Endothelial cell of umbilical vein (primary cell): Measurements from ENCODE around the gene RASA2. TPM values are rescaled to one million over a fixed set of nuclear protein-coding genes. Genes with fewer than 3 reads are reported as not detected.

Source experiments
- BruUV-seq: library from RNA; stranded (reverse); fragments of 400-500 nt; replicated peaks from 2 replicates; lab custom pipeline; 2021; lab: Mats Ljungman, UMichigan
- CTCF ChIA-PET: fragments of 300-600, 350-600 bp; sonication (Branson Sonifier 250); formaldehyde crosslinking; loops from one replicate; lab custom pipeline; 2021; ENCODE audit warnings: antibody characterized with exemption, inconsistent platforms; lab: Charles Lee
- POLR2A ChIA-PET: fragments of 300-600, 350-600 bp; sonication (Branson Sonifier 250); formaldehyde crosslinking; loops from one replicate; lab custom pipeline; 2021; ENCODE audit warnings: antibody characterized with exemption, inconsistent platforms; lab: Charles Lee
- DNase-seq: peaks from one replicate; pipeline ENCODE4 v3.0.0-alpha.2; 2011; ENCODE audit warnings: low read depth, low spot score
- FAIRE-seq: peaks from 2 replicates; lab custom pipeline; 2011; peaks lifted over from hg19 to GRCh38; lab: Jason Lieb, UNC
- H2AFZ ChIP-seq: 2 replicates; pipeline ENCODE4 v1.6.0; 2012; ENCODE audit warnings: low read depth, low read length, control low read depth, inconsistent platforms
- H3K27ac ChIP-seq: 2 replicates; pipeline ENCODE4 v1.5.1; 2011; ENCODE audit warnings: low read depth, mild to moderate bottlenecking, control low read depth, low read length, moderate library complexity; ENCODE audit not compliant: insufficient read depth
- H3K27me3 ChIP-seq, 2 experiments: 2 replicates each; pipeline versions ENCODE4 v1.6.0 to v1.6.1; 2011; ENCODE audit warnings: low read length in 2 of 2, mixed read lengths in 1 of 2; ENCODE audit not compliant: control insufficient read depth in 2 of 2, insufficient read depth in 2 of 2
- H3K36me3 ChIP-seq, 2 experiments: 2 replicates in 1 of 2; 3 replicates in 1 of 2; pipeline ENCODE4 v1.5.1; 2011; ENCODE audit warnings: low read length in 2 of 2, mild to moderate bottlenecking in 1 of 2, moderate library complexity in 1 of 2; ENCODE audit not compliant: control insufficient read depth in 2 of 2, insufficient read depth in 2 of 2; ENCODE audit errors: extremely low read depth in 1 of 2
- H3K4me1 ChIP-seq: 3 replicates; pipeline ENCODE4 v1.5.1; 2011; ENCODE audit warnings: mild to moderate bottlenecking, low read length; ENCODE audit not compliant: control insufficient read depth, insufficient read depth; ENCODE audit errors: extremely low read depth
- H3K4me2 ChIP-seq: 2 replicates; pipeline ENCODE4 v1.6.1; 2011; ENCODE audit warnings: low read length, control low read depth, mixed read lengths; ENCODE audit not compliant: insufficient read depth
- H3K4me3 ChIP-seq, 3 experiments: fragments of 200-600 bp in 1 of 3; sonication (generic), shearing (Covaris generic) in 1 of 3; replicated peaks in 1 of 3; 2 replicates each; pipeline ENCODE4 v1.5.1; 2011 to 2016; ENCODE audit warnings: control low read depth in 3 of 3, low read length in 3 of 3, mild to moderate bottlenecking in 2 of 3, inconsistent platforms in 1 of 3, low read depth in 1 of 3, moderate library complexity in 1 of 3; ENCODE audit not compliant: insufficient read depth in 1 of 3
- H3K79me2 ChIP-seq: 2 replicates; pipeline ENCODE4 v1.6.0; 2012; ENCODE audit warnings: low read length, inconsistent platforms; ENCODE audit not compliant: control insufficient read depth, insufficient read depth
- H3K9ac ChIP-seq: replicated peaks from 2 replicates; pipeline ENCODE3; 2011; ENCODE audit warnings: low read length, control low read depth; ENCODE audit not compliant: insufficient read depth; ENCODE audit errors: extremely low read depth
- H3K9me1 ChIP-seq: replicated peaks from 3 replicates; pipeline ENCODE4 v1.6.0; 2011; ENCODE audit warnings: mild to moderate bottlenecking, low read length; ENCODE audit not compliant: control insufficient read depth, insufficient read depth; ENCODE audit errors: extremely low read depth
- H3K9me3 ChIP-seq: replicated peaks from 2 replicates; pipeline ENCODE4 v1.5.1; 2012; ENCODE audit warnings: low read length, inconsistent platforms; ENCODE audit not compliant: control insufficient read depth, insufficient read depth
- H4K20me1 ChIP-seq: replicated peaks from 2 replicates; pipeline ENCODE3; 2011; ENCODE audit warnings: mild to moderate bottlenecking, low read length; ENCODE audit not compliant: control insufficient read depth, insufficient read depth; ENCODE audit errors: extremely low read depth
- CTCF ChIP-seq, 2 donors: IDR thresholded peaks; 1 replicate in 1 of 2; 2 replicates in 1 of 2; pipeline ENCODE4 v1.5.1; 2011; ENCODE audit warnings: low read length in 2 of 2, mild to moderate bottlenecking in 2 of 2, moderate library complexity in 2 of 2, control low read depth in 1 of 2, inconsistent platforms in 1 of 2, low read depth in 1 of 2; ENCODE audit not compliant: insufficient read depth in 1 of 2; ENCODE audit errors: extremely low read depth in 1 of 2
- EZH2 ChIP-seq: IDR thresholded peaks from 2 replicates; pipeline ENCODE4 v1.6.1; 2012; ENCODE audit warnings: borderline replicate concordance, low read depth, mild to moderate bottlenecking, moderate library complexity, low read length, inconsistent platforms; ENCODE audit not compliant: severe bottlenecking
- FOS ChIP-seq: IDR thresholded peaks from 2 replicates; pipeline ENCODE4 v1.6.1; 2011; ENCODE audit warnings: mild to moderate bottlenecking, low read length, moderate library complexity, borderline replicate concordance; ENCODE audit not compliant: insufficient read depth
- GATA2 ChIP-seq: IDR thresholded peaks from 2 replicates; pipeline ENCODE4 v1.7.0; 2011; ENCODE audit warnings: low read depth, mild to moderate bottlenecking, moderate library complexity, mixed read lengths, low read length; ENCODE audit not compliant: insufficient read length, insufficient read depth
- JUN ChIP-seq: IDR thresholded peaks from 2 replicates; pipeline ENCODE4 v1.6.1; 2011; ENCODE audit warnings: borderline replicate concordance, low read depth; ENCODE audit not compliant: insufficient read length, insufficient read depth
- MAX ChIP-seq: IDR thresholded peaks from 2 replicates; pipeline ENCODE4 v1.6.1; 2011; ENCODE audit not compliant: insufficient read depth, insufficient read length
- MYC ChIP-seq: IDR thresholded peaks from one replicate; pipeline ENCODE4 v1.6.1; 2011; ENCODE audit warnings: mild to moderate bottlenecking, low read depth, low read length
- POLR2A ChIP-seq: IDR thresholded peaks from 2 replicates; pipeline ENCODE4 v1.6.1; 2012; ENCODE audit warnings: low read depth, mild to moderate bottlenecking, control low read depth, low read length
- POLR2AphosphoS5 ChIP-seq: IDR thresholded peaks from 2 replicates; pipeline ENCODE4 v1.6.1; 2012; ENCODE audit warnings: low read depth, mild to moderate bottlenecking, control low read depth, low read length, moderate library complexity; ENCODE audit not compliant: insufficient read depth
- dilution Hi-C: fragments of 300-500 bp; cut with MboI; formaldehyde crosslinking; loops from one replicate; pipeline ENCODE4 v1.15.0; 2019; ENCODE audit warnings: low sequenced_read_pairs; ENCODE audit not compliant: extremely low pct_ligation_motif_present
- intact Hi-C: fragments of 100-400 bp; cut with micrococcal nuclease; formaldehyde crosslinking; loops from one replicate; pipeline ENCODE4 v1.10.0; 2022
- polyA plus RNA-seq, 4 experiments: library from polyadenylated mRNA; depleted of rRNA in 3 of 4; stranded (reverse) in 3 of 4; unstranded in 1 of 4; fragments of >200 nt; gene quantifications; 2 replicates each; pipeline versions ENCODE4 v1.2.1 to v1.2.3, GENCODE V29; 2011 to 2012; ENCODE audit warnings: missing spikeins in 1 of 4
- total RNA-seq: library from RNA; stranded (reverse); gene quantifications from 2 replicates; pipeline ENCODE4 v1.2.3, GENCODE V29; 2021

RASA2 gene
- total and polyA plus RNA-seq, 2 donors (not counting 3 experiments of a cell fraction or from before 2014, with no cell fraction given), result 3.1 to 20.2 TPM

GRCh38 chr3:141632779-141633374 lies 146.1 kb downstream of the RASA2 start:
- dilution Hi-C loops, result no loop called here

More at GRCh38 chr3:141632779-141633374, 146.1 kb downstream of the RASA2 start:
- TF ChIP-seq POLR2A (no peak), GATA2 (no peak), EZH2 (no peak), JUN (no peak), MAX (no peak), CTCF (IDR thresholded peaks at IDR 0.05; ENCODE audit: extremely low read depth in 1 of 2, insufficient read depth in 1 of 2, low read depth in 1 of 2, low read length in 2 of 2) (no peak), FOS (no peak), POLR2AphosphoS5 (no peak), MYC (no peak)
- DNase-seq, result no peak
- no TSS peak for BruUV-seq
- Histone ChIP-seq H2AFZ (no peak overlapping the region), H3K9ac (no peak overlapping the region), H3K4me2 (no peak overlapping the region), H4K20me1 (no peaks in the 10 kb centered on the region), H3K79me2 (no peaks in the 10 kb centered on the region), H3K4me1 (no peaks in the 10 kb centered on the region), H3K36me3 (no peaks in the 10 kb centered on the region), H3K27ac (no peak overlapping the region), H3K9me3 (no peaks in the 10 kb centered on the region), H3K4me3 (no peak overlapping the region), H3K9me1 (no peaks in the 10 kb centered on the region), H3K27me3 (no peaks in the 10 kb centered on the region)
- no peak for FAIRE-seq
- intact Hi-C loops, result no loop called here
- POLR2A ChIA-PET, result no interaction called here
- CTCF ChIA-PET, result interaction anchor here (0.6 to 1.9 kb wide), 3 partner anchors 12 to 75 kb away, joined by 3 to 11 read pairs (median 3); no protein-coding TSS in a partner anchor
